HG02852 (cell line): ENCODE results near the gene GPER1.
"Not testable (repeated sequence)": the region's sequence is repeated elsewhere in the genome, so short reads cannot be mapped to it uniquely, and the experiment has no call there.

Experiments used
- ATAC-seq: cut with Tn5 transposase; IDR thresholded peaks from one replicate; pipeline ENCODE4 v1.9.1; 2021; ENCODE audit warnings: mild to moderate bottlenecking, moderate library complexity; ENCODE audit not compliant: unreplicated experiment

The GPER1 gene

GRCh38 chr7:1101563-1102431, 13.9 kb downstream of the GPER1 start:
- ATAC-seq = no peak

GRCh38 chr7:1103009-1103788, 15.3 kb downstream of the GPER1 start:
- peak; percentile 45 for ATAC-seq

GRCh38 chr7:1103789-1104515, 16.0 kb downstream of the GPER1 start:
- no peak for ATAC-seq

- no peak for ATAC-seq
Measured at GRCh38 chr7:1104516-1105179, 16.7 kb downstream of the GPER1 start.

GRCh38 chr7:1105189-1105588, 17.3 kb downstream of the GPER1 start:
- ATAC-seq = peak; percentile 58

- ATAC-seq = no peak
Measured at GRCh38 chr7:1106063-1106792, 18.3 kb downstream of the GPER1 start.

- ATAC-seq = no peak
Measured at GRCh38 chr7:1106793-1107421, 19.0 kb downstream of the GPER1 start.

- ATAC-seq = no peak
Measured at GRCh38 chr7:1108264-1108920, 20.5 kb downstream of the GPER1 start.

GRCh38 chr7:1109581-1110310, 21.8 kb downstream of the GPER1 start:
- no peak for ATAC-seq

GRCh38 chr7:1110358-1110757, 22.4 kb downstream of the GPER1 start:
- no peak for ATAC-seq

GRCh38 chr7:1111156-1111555, 23.2 kb downstream of the GPER1 start:
- no peak for ATAC-seq

- ATAC-seq = no peak
Measured at GRCh38 chr7:1112109-1112508, 24.2 kb downstream of the GPER1 start.

GRCh38 chr7:1112625-1113547, 25.0 kb downstream of the GPER1 start:
- ATAC-seq = no peak

- ATAC-seq = no peak
Measured at GRCh38 chr7:1113548-1113885, 25.6 kb downstream of the GPER1 start.

- ATAC-seq = no peak
Measured at GRCh38 chr7:1114088-1114487, 26.2 kb downstream of the GPER1 start.

- no peak for ATAC-seq
Measured at GRCh38 chr7:1114505-1114904, 26.6 kb downstream of the GPER1 start.

GRCh38 chr7:1115171-1116045, 27.5 kb downstream of the GPER1 start:
- not testable (repeated sequence) for ATAC-seq
